ENCODE data around the gene TCF12.

- TF ChIP-seq CTCF (IDR thresholded peaks at IDR 0.05) (no peak), POLR2A (IDR thresholded peaks at IDR 0.05) (no peak)
Observed at GRCh38 chr15:57048930-57049549, 130.6 kb downstream of the TCF12 start.
